Activated naive CD4-positive, alpha-beta T cell treated with anti-CD3 and anti-CD28 coated beads, Interleukin-2, amount 10 ng/mL, durations not matched to agents 7 days and 5 days (primary cell): ENCODE results near the gene FBXL7.

Experiments
- CTCF ChIA-PET: fragments of 350-600 bp; sonication (Branson Sonifier 250); formaldehyde crosslinking; loops from one replicate; lab custom pipeline; 2021; ENCODE audit warnings: antibody characterized with exemption; lab: Charles Lee
- DNase-seq: peaks from one replicate; pipeline ENCODE4 v3.0.0-alpha.2; 2020
- H3K27ac Mint-ChIP-seq: one replicate; pipeline ENCODE4 v1.8.0; 2021; ENCODE audit warnings: mild to moderate bottlenecking, moderate library complexity, mixed read lengths
- H3K27me3 Mint-ChIP-seq: one replicate; pipeline ENCODE4 v1.8.0; 2021; ENCODE audit warnings: mild to moderate bottlenecking, mixed read lengths
- H3K36me3 Mint-ChIP-seq: one replicate; pipeline ENCODE4 v1.8.0; 2021; ENCODE audit warnings: mixed read lengths
- H3K4me1 Mint-ChIP-seq: one replicate; pipeline ENCODE4 v1.8.0; 2021; ENCODE audit warnings: mixed read lengths
- H3K4me3 Mint-ChIP-seq: one replicate; pipeline ENCODE4 v1.8.0; 2021; ENCODE audit warnings: mild to moderate bottlenecking, moderate library complexity, mixed read lengths
- H3K9me3 Mint-ChIP-seq: one replicate; pipeline ENCODE4 v1.8.0; 2021; ENCODE audit warnings: mixed read lengths

The FBXL7 gene

GRCh38 chr5:15977851-15978250, 477.9 kb downstream of the FBXL7 start:
- H3K36me3 Mint-ChIP-seq = no peaks in the 10 kb centered on the region
- H3K9me3 Mint-ChIP-seq = peaks cover 3% of the 10 kb centered on the region
- no peak overlapping the region for H3K27ac Mint-ChIP-seq
- CTCF ChIA-PET = no interaction called here
- H3K4me3 Mint-ChIP-seq = no peak overlapping the region
- H3K27me3 Mint-ChIP-seq = no peaks in the 10 kb centered on the region
- DNase-seq = no peak
- H3K4me1 Mint-ChIP-seq = no peaks in the 10 kb centered on the region

- no peaks in the 10 kb centered on the region for H3K36me3 Mint-ChIP-seq
- H3K9me3 Mint-ChIP-seq = no peaks in the 10 kb centered on the region
- no peak for DNase-seq
- no peaks in the 10 kb centered on the region for H3K4me1 Mint-ChIP-seq
- CTCF ChIA-PET = interaction anchor here (0.6 to 0.7 kb wide), 2 partner anchors 221 to 471 kb away, joined by 3 read pairs; no protein-coding TSS in a partner anchor
- no peak overlapping the region for H3K27ac Mint-ChIP-seq
- no peaks in the 10 kb centered on the region for H3K27me3 Mint-ChIP-seq
- no peak overlapping the region for H3K4me3 Mint-ChIP-seq
Measured at GRCh38 chr5:15980835-15981234, 480.9 kb downstream of the FBXL7 start.

GRCh38 chr5:15983392-15983791, 483.4 kb downstream of the FBXL7 start:
- Mint-ChIP-seq H3K36me3 (no peaks in the 10 kb centered on the region), H3K4me1 (no peaks in the 10 kb centered on the region), H3K27me3 (no peaks in the 10 kb centered on the region), H3K27ac (no peak overlapping the region), H3K9me3 (peaks cover 2% of the 10 kb centered on the region), H3K4me3 (no peak overlapping the region)
- DNase-seq = no peak
- CTCF ChIA-PET = no interaction called here
